ENCODE measurements around the gene ZNF555.

Gene ZNF555

DNA sequence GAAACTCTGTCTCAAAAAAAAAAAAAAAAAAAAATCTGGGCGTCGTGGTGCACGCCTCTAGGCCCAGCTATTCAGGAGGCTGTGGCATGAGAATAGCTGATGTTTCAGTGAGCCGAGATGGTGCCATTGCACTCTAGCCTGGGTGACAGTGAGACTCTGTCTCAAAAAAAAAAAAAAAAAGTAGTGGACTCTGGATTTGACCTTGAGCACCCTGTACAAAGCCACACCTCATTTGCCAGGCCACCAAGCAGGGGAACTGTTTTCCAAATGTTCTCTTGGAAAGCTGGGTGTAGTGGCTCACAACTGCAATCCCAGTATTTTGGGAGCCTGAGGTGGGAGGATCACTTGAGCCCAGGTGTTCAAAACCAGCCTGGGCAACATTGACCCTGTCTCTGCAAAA is 3.8 kb upstream of the ZNF555 start:
- no peak overlapping the region for H3K4me2 ChIP-seq (ENCODE audit: low read length)
- no peak overlapping the region for H3K4me3 ChIP-seq (ENCODE audit: low read length)
- H3K9me3 ChIP-seq (replicated peaks; ENCODE audit: low read length): peaks cover 35% of the 10 kb centered on the region

DNA sequence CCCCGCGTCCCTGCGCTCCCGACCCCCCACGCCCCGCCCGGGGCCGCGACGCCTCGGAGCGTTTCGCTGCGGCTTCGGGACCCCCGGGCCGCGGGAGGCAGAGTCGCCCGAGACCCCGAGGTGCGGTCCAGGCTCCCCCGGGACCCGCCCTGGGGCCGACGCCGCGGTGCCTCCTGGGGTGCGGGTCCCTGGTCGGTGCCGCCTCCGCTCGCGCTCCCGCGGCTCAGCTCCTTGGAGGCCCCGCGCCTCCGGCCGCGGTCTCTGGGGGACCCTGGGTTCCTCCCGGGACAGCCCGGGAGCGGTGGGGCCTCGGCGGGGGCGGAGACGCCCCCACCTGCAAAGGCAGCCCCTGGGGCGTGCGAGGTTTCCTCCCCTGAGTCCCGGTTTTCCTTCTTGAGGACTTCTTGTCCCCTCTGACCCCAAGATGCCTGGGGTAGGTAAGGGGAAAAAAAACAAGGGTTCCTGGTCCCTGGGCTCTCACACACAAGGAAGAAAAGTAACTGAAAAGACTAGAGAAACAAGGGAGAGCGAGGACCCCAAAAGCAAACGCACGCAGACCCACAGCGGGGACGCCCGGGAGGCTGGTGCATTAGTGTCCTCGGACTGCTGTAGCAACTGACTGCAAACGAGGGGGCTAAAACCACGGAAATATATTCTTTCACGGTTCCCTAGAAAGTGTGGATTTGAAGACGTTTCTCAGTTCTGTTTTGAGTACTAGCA is 740 bp downstream of the ZNF555 start:
- Histone ChIP-seq H3K4me3 (ENCODE audit: low read length) (peak overlapping the region; percentile 95), H3K4me1 (ENCODE audit: control insufficient read depth, insufficient read depth, low read length) (peaks cover 15% of the 10 kb centered on the region), H3K4me2 (ENCODE audit: low read length) (peak overlapping the region; percentile 99), H3K27me3 (ENCODE audit: control insufficient read depth, insufficient read depth, low read length) (no peaks in the 10 kb centered on the region), H3K9ac (ENCODE audit: low read depth, low read length) (peak overlapping the region; percentile 89), H3K36me3 (ENCODE audit: insufficient read depth, low read length) (peaks cover 5% of the 10 kb centered on the region), H3K9me3 (replicated peaks; ENCODE audit: low read length) (peaks cover 4% of the 10 kb centered on the region)

More for the DNA sequence above, 3.8 kb upstream of the ZNF555 start:
- Histone ChIP-seq H3K27me3 (ENCODE audit: control insufficient read depth, insufficient read depth, low read length) (no peaks in the 10 kb centered on the region), H3K9ac (ENCODE audit: low read depth, low read length) (no peak overlapping the region), H3K36me3 (ENCODE audit: insufficient read depth, low read length) (peaks cover 5% of the 10 kb centered on the region), H3K4me1 (ENCODE audit: control insufficient read depth, insufficient read depth, low read length) (peaks cover 5% of the 10 kb centered on the region)

DNA sequence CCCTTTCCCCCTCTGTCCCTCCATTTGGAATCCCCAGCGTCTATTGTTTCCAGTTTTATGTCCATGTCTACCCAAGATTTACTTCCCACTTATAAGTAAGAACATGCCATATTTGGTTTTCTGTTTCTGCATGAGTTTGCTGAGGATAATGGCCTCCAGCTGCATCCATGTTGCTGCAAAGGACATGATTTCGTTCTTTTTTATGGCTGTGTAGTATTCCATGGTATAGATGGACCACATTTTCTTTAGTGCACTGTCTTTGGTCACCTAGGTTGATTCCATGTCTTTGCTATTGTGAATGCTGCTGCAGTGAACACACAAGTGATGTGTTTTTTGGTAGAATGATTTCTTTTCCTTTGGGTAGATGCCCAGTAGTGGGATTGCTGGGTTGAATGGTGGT is 3.8 kb downstream of the ZNF555 start:
- H3K9ac ChIP-seq (ENCODE audit: low read depth, low read length): no peak overlapping the region
- no peak overlapping the region for H3K4me2 ChIP-seq (ENCODE audit: low read length)
- peaks cover 8% of the 10 kb centered on the region for H3K36me3 ChIP-seq (ENCODE audit: insufficient read depth, low read length)
- H3K4me3 ChIP-seq (ENCODE audit: low read length): no peak overlapping the region
- H3K9me3 ChIP-seq (replicated peaks; ENCODE audit: low read length): peaks cover under 1% of the 10 kb centered on the region
- peaks cover 19% of the 10 kb centered on the region for H3K4me1 ChIP-seq (ENCODE audit: control insufficient read depth, insufficient read depth, low read length)
- H3K27me3 ChIP-seq (ENCODE audit: control insufficient read depth, insufficient read depth, low read length): no peaks in the 10 kb centered on the region

DNA sequence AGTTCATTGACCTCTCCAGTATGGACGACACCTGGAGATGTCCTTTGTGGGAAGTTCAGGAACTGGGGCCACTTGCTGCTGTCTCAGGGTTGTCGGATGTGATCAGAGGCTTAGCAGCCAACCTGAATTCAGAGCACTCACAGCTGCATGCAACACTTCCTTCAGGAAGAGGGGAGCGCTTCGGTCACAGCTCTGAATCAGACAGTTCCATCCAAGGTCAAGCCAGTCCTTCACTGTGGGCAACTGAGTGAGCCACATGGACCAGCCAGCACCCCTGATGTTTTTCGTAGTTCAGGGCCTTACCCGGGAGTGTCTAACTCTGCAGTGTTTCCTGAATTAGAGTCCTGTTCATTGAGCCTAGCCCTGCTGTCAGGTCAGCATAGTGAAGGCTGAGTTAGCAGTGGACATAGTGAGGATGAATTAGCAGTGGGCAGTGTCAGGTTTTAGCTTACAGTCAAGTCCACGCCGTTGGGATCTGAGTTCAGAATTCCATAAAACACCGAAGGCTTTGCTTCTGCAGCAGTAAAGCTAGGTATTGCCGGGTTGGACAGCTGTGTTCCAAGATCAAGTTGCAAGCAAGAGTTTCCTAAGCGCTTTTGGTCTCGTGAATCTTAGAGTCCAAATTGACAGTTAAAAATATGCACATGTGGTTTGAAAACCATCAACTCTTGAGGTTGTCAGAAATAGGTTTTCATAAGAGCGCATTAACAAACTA is 5.1 kb downstream of the ZNF555 start:
- Histone ChIP-seq H3K36me3 (ENCODE audit: insufficient read depth, low read length) (peaks cover 17% of the 10 kb centered on the region), H3K27me3 (ENCODE audit: control insufficient read depth, insufficient read depth, low read length) (no peaks in the 10 kb centered on the region), H3K9ac (ENCODE audit: low read depth, low read length) (no peak overlapping the region), H3K4me1 (ENCODE audit: control insufficient read depth, insufficient read depth, low read length) (peaks cover 19% of the 10 kb centered on the region), H3K4me2 (ENCODE audit: low read length) (peak overlapping the region; percentile 26), H3K9me3 (replicated peaks; ENCODE audit: low read length) (peaks cover 8% of the 10 kb centered on the region), H3K4me3 (ENCODE audit: low read length) (no peak overlapping the region)

DNA sequence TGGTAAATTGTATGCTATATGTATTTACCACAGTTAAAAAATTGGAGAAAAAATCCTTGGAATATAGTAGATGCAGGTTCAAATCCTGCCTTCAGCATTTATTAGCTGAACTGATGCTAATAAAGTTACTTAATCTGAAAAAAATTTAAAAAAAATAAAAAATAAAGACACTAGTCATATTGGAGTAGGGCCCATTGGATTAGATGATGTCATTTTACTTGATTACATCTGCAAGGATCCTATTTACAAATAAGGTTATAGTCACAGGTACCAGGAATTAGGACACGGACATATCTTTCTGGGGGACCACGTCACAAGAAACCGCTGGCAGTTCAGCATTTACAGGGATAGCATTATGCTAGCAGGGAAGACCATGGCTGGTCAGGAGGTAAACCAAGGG is 6.2 kb downstream of the ZNF555 start:
- peaks cover 18% of the 10 kb centered on the region for H3K9me3 ChIP-seq (replicated peaks; ENCODE audit: low read length)
- no peak overlapping the region for H3K4me3 ChIP-seq (ENCODE audit: low read length)
- H3K4me2 ChIP-seq (ENCODE audit: low read length): no peak overlapping the region
- no peak overlapping the region for H3K9ac ChIP-seq (ENCODE audit: low read depth, low read length)
- H3K36me3 ChIP-seq (ENCODE audit: insufficient read depth, low read length): peaks cover 29% of the 10 kb centered on the region
- no peaks in the 10 kb centered on the region for H3K27me3 ChIP-seq (ENCODE audit: control insufficient read depth, insufficient read depth, low read length)
- peaks cover 14% of the 10 kb centered on the region for H3K4me1 ChIP-seq (ENCODE audit: control insufficient read depth, insufficient read depth, low read length)

DNA sequence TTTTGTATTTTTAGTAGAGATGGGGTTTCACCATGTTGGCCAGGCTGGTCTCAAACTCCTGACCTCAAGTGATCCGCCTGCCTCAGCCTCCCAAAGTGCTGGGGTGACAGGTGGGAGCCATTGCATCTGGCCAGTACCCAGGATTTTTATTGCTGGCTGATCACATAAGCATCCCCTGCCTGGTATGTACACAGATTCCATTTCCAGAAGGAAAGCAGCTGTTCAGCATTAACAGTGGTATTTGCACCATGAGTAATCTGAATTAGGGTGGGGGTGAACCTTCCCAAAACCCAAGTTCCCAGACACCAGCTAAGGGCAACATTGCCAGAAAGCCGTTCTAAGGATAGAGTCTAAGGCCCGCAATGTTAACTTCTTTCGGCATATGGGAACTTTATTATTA is 7.3 kb downstream of the ZNF555 start:
- Histone ChIP-seq H3K36me3 (ENCODE audit: insufficient read depth, low read length) (peaks cover 40% of the 10 kb centered on the region), H3K4me3 (ENCODE audit: low read length) (peak overlapping the region; percentile 17), H3K9me3 (replicated peaks; ENCODE audit: low read length) (peaks cover 29% of the 10 kb centered on the region), H3K4me1 (ENCODE audit: control insufficient read depth, insufficient read depth, low read length) (peaks cover 12% of the 10 kb centered on the region), H3K27me3 (ENCODE audit: control insufficient read depth, insufficient read depth, low read length) (no peaks in the 10 kb centered on the region), H3K4me2 (ENCODE audit: low read length) (peak overlapping the region; percentile 54), H3K9ac (ENCODE audit: low read depth, low read length) (no peak overlapping the region)

DNA sequence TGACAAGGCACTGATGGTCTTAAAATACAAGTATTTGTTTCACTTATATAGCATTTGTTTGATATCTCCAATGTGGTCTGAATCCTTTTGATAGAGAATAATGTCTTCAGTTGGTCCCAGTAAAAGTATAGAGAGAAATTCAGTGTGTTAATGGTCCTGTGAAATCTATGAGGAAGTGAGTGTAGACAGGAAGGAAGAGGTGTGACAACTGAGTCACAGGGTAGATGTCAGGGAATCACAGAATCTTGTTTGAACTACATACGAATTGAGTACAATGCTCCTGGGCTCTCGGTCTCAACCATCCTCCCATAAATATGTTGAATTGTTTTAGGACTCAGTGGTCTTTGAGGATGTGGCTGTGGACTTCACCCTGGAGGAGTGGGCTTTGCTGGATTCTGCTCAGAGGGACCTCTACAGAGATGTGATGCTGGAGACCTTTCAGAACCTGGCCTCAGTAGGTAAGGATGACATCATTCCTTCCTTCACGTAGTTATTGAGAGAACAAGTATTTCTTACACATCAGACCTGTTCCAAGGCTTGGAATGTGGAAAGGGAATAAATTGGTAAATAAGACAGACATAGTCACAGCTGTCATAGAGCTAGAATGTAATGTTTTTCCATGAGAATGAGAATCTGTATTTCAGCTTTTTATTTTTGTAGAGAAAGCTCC is 9.1 kb downstream of the ZNF555 start:
- no peaks in the 10 kb centered on the region for H3K27me3 ChIP-seq (ENCODE audit: control insufficient read depth, insufficient read depth, low read length)
- no peak overlapping the region for H3K4me3 ChIP-seq (ENCODE audit: low read length)
- no peak overlapping the region for H3K4me2 ChIP-seq (ENCODE audit: low read length)
- peaks cover 48% of the 10 kb centered on the region for H3K36me3 ChIP-seq (ENCODE audit: insufficient read depth, low read length)
- peaks cover 38% of the 10 kb centered on the region for H3K9me3 ChIP-seq (replicated peaks; ENCODE audit: low read length)
- H3K9ac ChIP-seq (ENCODE audit: low read depth, low read length): no peak overlapping the region
- peaks cover 12% of the 10 kb centered on the region for H3K4me1 ChIP-seq (ENCODE audit: control insufficient read depth, insufficient read depth, low read length)

DNA sequence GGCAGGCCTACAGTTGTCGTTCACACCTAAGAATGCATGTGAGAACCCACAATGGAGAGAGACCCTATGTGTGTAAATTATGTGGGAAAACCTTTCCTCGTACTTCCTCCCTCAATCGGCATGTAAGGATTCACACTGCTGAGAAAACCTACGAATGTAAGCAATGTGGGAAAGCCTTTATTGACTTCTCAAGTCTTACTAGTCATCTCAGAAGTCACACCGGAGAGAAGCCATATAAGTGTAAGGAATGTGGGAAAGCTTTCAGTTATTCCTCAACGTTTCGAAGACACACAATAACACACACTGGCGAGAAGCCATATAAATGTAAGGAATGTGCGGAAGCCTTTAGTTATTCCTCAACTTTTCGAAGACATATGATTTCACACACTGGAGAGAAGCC is 11.3 kb downstream of the ZNF555 start:
- Histone ChIP-seq H3K36me3 (ENCODE audit: insufficient read depth, low read length) (peaks cover 53% of the 10 kb centered on the region), H3K27me3 (ENCODE audit: control insufficient read depth, insufficient read depth, low read length) (no peaks in the 10 kb centered on the region), H3K4me2 (ENCODE audit: low read length) (no peak overlapping the region), H3K9ac (ENCODE audit: low read depth, low read length) (no peak overlapping the region), H3K4me1 (ENCODE audit: control insufficient read depth, insufficient read depth, low read length) (peaks cover 5% of the 10 kb centered on the region), H3K4me3 (ENCODE audit: low read length) (no peak overlapping the region), H3K9me3 (replicated peaks; ENCODE audit: low read length) (peaks cover 38% of the 10 kb centered on the region)

DNA sequence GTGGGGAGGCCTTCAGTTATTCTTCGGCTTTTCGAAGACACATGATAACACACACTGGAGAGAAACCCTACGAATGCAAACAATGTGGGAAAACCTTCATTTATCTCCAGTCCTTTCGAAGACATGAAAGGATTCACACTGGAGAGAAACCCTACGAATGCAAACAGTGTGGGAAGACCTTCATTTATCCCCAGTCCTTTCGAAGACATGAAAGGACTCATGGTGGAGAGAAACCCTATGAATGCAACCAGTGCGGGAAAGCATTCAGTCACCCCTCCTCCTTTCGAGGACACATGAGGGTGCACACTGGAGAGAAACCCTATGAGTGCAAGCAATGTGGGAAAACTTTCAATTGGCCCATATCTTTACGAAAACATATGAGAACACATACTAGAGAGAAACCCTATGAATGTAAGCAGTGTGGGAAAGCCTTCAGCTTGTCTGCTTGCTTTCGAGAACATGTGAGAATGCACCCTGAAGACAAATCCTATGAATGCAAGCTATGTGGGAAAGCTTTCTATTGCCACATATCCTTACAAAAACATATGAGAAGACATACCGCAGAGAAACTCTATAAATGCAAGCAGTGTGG is 11.8 kb downstream of the ZNF555 start:
- H3K36me3 ChIP-seq (ENCODE audit: insufficient read depth, low read length): peaks cover 53% of the 10 kb centered on the region
- peaks cover 5% of the 10 kb centered on the region for H3K4me1 ChIP-seq (ENCODE audit: control insufficient read depth, insufficient read depth, low read length)
- no peak overlapping the region for H3K4me2 ChIP-seq (ENCODE audit: low read length)
- no peak overlapping the region for H3K4me3 ChIP-seq (ENCODE audit: low read length)
- peaks cover 38% of the 10 kb centered on the region for H3K9me3 ChIP-seq (replicated peaks; ENCODE audit: low read length)
- no peaks in the 10 kb centered on the region for H3K27me3 ChIP-seq (ENCODE audit: control insufficient read depth, insufficient read depth, low read length)
- no peak overlapping the region for H3K9ac ChIP-seq (ENCODE audit: low read depth, low read length)

DNA sequence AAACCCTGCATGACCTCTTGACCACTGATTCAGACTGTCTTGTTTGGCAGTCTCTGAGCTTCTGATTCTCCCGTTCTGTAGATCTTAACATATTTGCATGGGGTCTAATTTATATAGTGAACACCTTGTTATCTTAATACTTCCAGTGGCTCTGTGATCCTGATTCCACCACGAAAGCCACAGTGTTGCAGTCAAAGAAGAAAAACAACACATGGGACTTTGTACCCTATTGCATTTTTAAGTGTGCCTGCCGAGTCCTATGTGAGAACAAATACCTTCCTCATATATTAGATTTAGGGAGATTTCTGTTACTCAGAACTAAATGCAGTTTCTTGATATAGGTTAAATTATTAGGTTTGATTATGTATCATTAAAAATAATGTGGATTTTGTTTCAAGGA is 13.6 kb downstream of the ZNF555 start:
- Histone ChIP-seq H3K27me3 (ENCODE audit: control insufficient read depth, insufficient read depth, low read length) (no peaks in the 10 kb centered on the region), H3K36me3 (ENCODE audit: insufficient read depth, low read length) (peaks cover 50% of the 10 kb centered on the region), H3K4me3 (ENCODE audit: low read length) (no peak overlapping the region), H3K4me1 (ENCODE audit: control insufficient read depth, insufficient read depth, low read length) (no peaks in the 10 kb centered on the region), H3K9ac (ENCODE audit: low read depth, low read length) (no peak overlapping the region), H3K4me2 (ENCODE audit: low read length) (no peak overlapping the region), H3K9me3 (replicated peaks; ENCODE audit: low read length) (peaks cover 38% of the 10 kb centered on the region)

DNA sequence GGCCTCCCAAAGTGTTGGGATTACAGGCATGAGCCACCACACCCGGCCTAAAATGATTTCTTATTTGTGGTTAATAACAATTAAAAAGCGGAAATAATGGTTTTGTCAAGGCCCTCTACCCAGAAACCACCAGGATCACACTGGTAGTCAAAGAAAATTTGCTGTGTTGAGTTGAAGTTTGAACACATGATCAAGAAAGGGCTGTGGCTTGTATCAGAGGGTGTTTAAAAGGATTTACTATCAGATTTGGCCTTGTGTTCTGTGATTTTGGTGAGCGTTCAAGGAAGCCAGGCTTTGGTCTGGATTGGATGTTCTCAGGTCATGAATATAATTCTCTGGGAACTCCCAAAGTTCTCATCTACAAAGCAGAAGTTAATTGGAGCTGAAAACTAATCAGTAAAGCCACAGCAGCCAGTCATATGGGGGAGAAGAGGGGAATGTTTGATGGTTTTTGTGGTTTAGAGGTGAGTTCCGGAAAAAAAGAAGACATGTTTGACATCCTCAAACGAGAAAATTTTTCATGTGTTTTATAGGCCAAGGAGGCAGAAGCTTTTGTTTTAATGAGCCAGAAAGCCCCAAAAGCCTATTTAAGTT is 15.3 kb downstream of the ZNF555 start:
- Histone ChIP-seq H3K27me3 (ENCODE audit: control insufficient read depth, insufficient read depth, low read length) (no peaks in the 10 kb centered on the region), H3K9me3 (replicated peaks; ENCODE audit: low read length) (peaks cover 28% of the 10 kb centered on the region), H3K36me3 (ENCODE audit: insufficient read depth, low read length) (peaks cover 39% of the 10 kb centered on the region), H3K4me3 (ENCODE audit: low read length) (no peak overlapping the region), H3K9ac (ENCODE audit: low read depth, low read length) (no peak overlapping the region), H3K4me2 (ENCODE audit: low read length) (no peak overlapping the region), H3K4me1 (ENCODE audit: control insufficient read depth, insufficient read depth, low read length) (no peaks in the 10 kb centered on the region)

All from skeletal muscle satellite cell (primary cell).